Measurements from ENCODE around the gene ADGRL2. TPM values are rescaled to one million over a fixed set of nuclear protein-coding genes. Genes with fewer than 3 reads are reported as not detected.

Gene ADGRL2
- polyA plus RNA-seq, 1 donor (not counting 4 experiments of a cell fraction or from before 2014, with no cell fraction given): 6.6 TPM

DNA sequence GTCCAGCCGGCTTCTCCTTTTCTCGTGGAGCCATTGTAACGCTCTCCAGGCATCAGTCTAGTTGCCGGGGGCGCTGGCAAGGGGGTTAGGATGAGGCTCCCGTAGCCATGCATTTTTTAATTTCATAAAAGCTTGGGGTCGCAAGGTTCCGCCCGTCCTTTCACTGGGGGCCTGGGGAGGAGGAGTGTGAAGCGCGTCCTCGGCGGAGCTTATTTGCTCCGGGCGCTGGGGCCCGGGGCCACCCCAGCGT, 1.6 kb downstream of the ADGRL2 start:
- H3K27ac ChIP-seq (ENCODE audit: control insufficient read depth, insufficient read depth, low read length): no peak overlapping the region
- no peak overlapping the region for H3K9ac ChIP-seq (ENCODE audit: control insufficient read depth, extremely low read depth, insufficient read depth, low read length)
- H3K4me3 ChIP-seq (ENCODE audit: control insufficient read depth in 2 of 3, extremely low read depth in 1 of 3, insufficient read depth in 2 of 3, low read depth in 1 of 3, low read length in 3 of 3): peak overlapping the region; percentile 23 to 66 (median 49)
- no peaks in the 10 kb centered on the region for H3K9me1 ChIP-seq (ENCODE audit: control insufficient read depth, extremely low read depth, insufficient read depth, low read length)
- peak overlapping the region; percentile 94 for H3K4me2 ChIP-seq (ENCODE audit: control insufficient read depth, extremely low read depth, insufficient read depth, low read depth, low read length)
- no peaks in the 10 kb centered on the region for H4K20me1 ChIP-seq (ENCODE audit: control insufficient read depth, extremely low read depth, insufficient read depth, low read length)
- peaks cover 72% of the 10 kb centered on the region for H3K27me3 ChIP-seq (ENCODE audit: control insufficient read depth, extremely low read depth, insufficient read depth, low read length)
- dilution Hi-C loops (cut with MboI; ENCODE audit: extremely low pct_ligation_motif_present, low sequenced_read_pairs): no loop called here
- no peaks in the 10 kb centered on the region for H3K9me3 ChIP-seq (ENCODE audit: control insufficient read depth, low read depth, low read length)
- H3K79me2 ChIP-seq (ENCODE audit: control insufficient read depth, insufficient read depth, low read length): no peaks in the 10 kb centered on the region
- H3K36me3 ChIP-seq (ENCODE audit: control insufficient read depth in 2 of 2, extremely low read depth in 1 of 2, insufficient read depth in 2 of 2, low read length in 2 of 2): no peaks in the 10 kb centered on the region
- peak overlapping the region; percentile 63 for H2AFZ ChIP-seq (ENCODE audit: control insufficient read depth, low read length)
- no peak for TF ChIP-seq EZH2 (IDR thresholded peaks at IDR 0.05; ENCODE audit: low read length)
- TF ChIP-seq CTCF (optimal IDR thresholded peaks at IDR 0.05 in 1 of 3, IDR thresholded peaks at IDR 0.05 in 1 of 3, conservative IDR thresholded peaks at IDR 0.05 in 1 of 3; ENCODE audit: extremely low read depth in 1 of 3, insufficient read depth in 2 of 3, low read length in 3 of 3): no peak
- H3K4me1 ChIP-seq (ENCODE audit: control insufficient read depth, extremely low read depth, insufficient read depth, low read length): peaks cover 4% of the 10 kb centered on the region
- DNase-seq (ENCODE audit: low read depth, low spot score): no peak
- no peak for FAIRE-seq

GRCh38 chr1:81802707-81803430, 2.1 kb downstream of the ADGRL2 start:
- Histone ChIP-seq H3K36me3 (ENCODE audit: control insufficient read depth in 2 of 2, extremely low read depth in 1 of 2, insufficient read depth in 2 of 2, low read length in 2 of 2) (no peaks in the 10 kb centered on the region), H3K9me1 (ENCODE audit: control insufficient read depth, extremely low read depth, insufficient read depth, low read length) (no peaks in the 10 kb centered on the region), H3K4me3 (ENCODE audit: control insufficient read depth in 2 of 3, extremely low read depth in 1 of 3, insufficient read depth in 2 of 3, low read depth in 1 of 3, low read length in 3 of 3) (peak overlapping the region; percentile 23 to 66 (median 49)), H4K20me1 (ENCODE audit: control insufficient read depth, extremely low read depth, insufficient read depth, low read length) (no peaks in the 10 kb centered on the region), H3K27me3 (ENCODE audit: control insufficient read depth, extremely low read depth, insufficient read depth, low read length) (peaks cover 74% of the 10 kb centered on the region), H3K27ac (ENCODE audit: control insufficient read depth, insufficient read depth, low read length) (no peak overlapping the region), H3K4me2 (ENCODE audit: control insufficient read depth, extremely low read depth, insufficient read depth, low read depth, low read length) (peak overlapping the region; percentile 94), H3K9me3 (ENCODE audit: control insufficient read depth, low read depth, low read length) (no peaks in the 10 kb centered on the region), H3K9ac (ENCODE audit: control insufficient read depth, extremely low read depth, insufficient read depth, low read length) (no peak overlapping the region), H2AFZ (ENCODE audit: control insufficient read depth, low read length) (peak overlapping the region; percentile 63), H3K4me1 (ENCODE audit: control insufficient read depth, extremely low read depth, insufficient read depth, low read length) (peaks cover 4% of the 10 kb centered on the region), H3K79me2 (ENCODE audit: control insufficient read depth, insufficient read depth, low read length) (no peaks in the 10 kb centered on the region)
- DNase-seq (ENCODE audit: low read depth, low spot score) (no peak), FAIRE-seq (no peak)
- dilution Hi-C loops (cut with MboI; ENCODE audit: extremely low pct_ligation_motif_present, low sequenced_read_pairs): no loop called here
- peak in 2 of 3 experiments; percentile 33 to 64 for TF ChIP-seq CTCF (optimal IDR thresholded peaks at IDR 0.05 in 1 of 3, IDR thresholded peaks at IDR 0.05 in 1 of 3, conservative IDR thresholded peaks at IDR 0.05 in 1 of 3; ENCODE audit: extremely low read depth in 1 of 3, insufficient read depth in 2 of 3, low read length in 3 of 3)
- peak; percentile 64 for TF ChIP-seq EZH2 (IDR thresholded peaks at IDR 0.05; ENCODE audit: low read length)

All from keratinocyte (primary cell).